H1 (cell line): Measurements from ENCODE around the gene SLC25A21. TPM values are rescaled to one million over a fixed set of nuclear protein-coding genes. Genes with fewer than 3 reads are reported as not detected.

Experiments used
- ASH2L ChIP-seq: fragments of 200-600, 300-600 bp; sonication (generic); IDR thresholded peaks from one replicate; pipeline ENCODE4 v1.7.1; 2017; ENCODE audit warnings: low read length
- CTBP2 ChIP-seq: IDR thresholded peaks from 2 replicates; pipeline ENCODE4 v1.7.0; 2011; ENCODE audit warnings: borderline replicate concordance, mild to moderate bottlenecking, moderate library complexity, mixed read lengths, low read length; ENCODE audit not compliant: insufficient read depth, insufficient read length
- EP300 ChIP-seq, 2 experiments: IDR thresholded peaks; 1 replicate in 1 of 2; 2 replicates in 1 of 2; pipeline ENCODE4 v1.6.1; 2011 to 2012; ENCODE audit warnings: low read depth in 2 of 2, low read length in 2 of 2, mild to moderate bottlenecking in 2 of 2, borderline replicate concordance in 1 of 2, inconsistent platforms in 1 of 2, moderate library complexity in 1 of 2
- NRF1 ChIP-seq: IDR thresholded peaks from 2 replicates; pipeline ENCODE4 v1.6.1; 2011; ENCODE audit warnings: mild to moderate bottlenecking, low read depth, low read length, improper control_type of control experiment
- PHF8 ChIP-seq: fragments of 200-600 bp; sonication (generic); conservative IDR thresholded peaks from 2 replicates; pipeline ENCODE4 v1.7.1; 2012; ENCODE audit warnings: low read depth, mild to moderate bottlenecking, inconsistent platforms, low read length, moderate library complexity
- POLR2A ChIP-seq, 2 experiments: IDR thresholded peaks; 1 replicate in 1 of 2; 2 replicates in 1 of 2; pipeline ENCODE4 v1.6.1; 2011; ENCODE audit warnings: low read depth in 2 of 2, low read length in 2 of 2, mild to moderate bottlenecking in 2 of 2; ENCODE audit errors: control extremely low read depth in 1 of 2
- POU5F1 ChIP-seq: IDR thresholded peaks from 2 replicates; pipeline ENCODE4 v1.6.1; 2011; ENCODE audit warnings: low read depth, mild to moderate bottlenecking, low read length, moderate library complexity
- SIN3A ChIP-seq, 2 experiments: IDR thresholded peaks in 1 of 2; conservative IDR thresholded peaks in 1 of 2; 2 replicates each; pipeline ENCODE4 v1.6.1; 2011 to 2012; ENCODE audit warnings: low read length in 2 of 2, improper control_type of control experiment in 1 of 2, low read depth in 1 of 2, mild to moderate bottlenecking in 1 of 2
- SIX5 ChIP-seq: IDR thresholded peaks from 2 replicates; pipeline ENCODE4 v1.6.1; 2011; ENCODE audit warnings: mild to moderate bottlenecking, low read depth, low read length
- SRF ChIP-seq: IDR thresholded peaks from 2 replicates; pipeline ENCODE4 v1.6.1; 2011; ENCODE audit warnings: mild to moderate bottlenecking, low read depth, low read length, moderate library complexity
- TEAD4 ChIP-seq: IDR thresholded peaks from 2 replicates; pipeline ENCODE4 v1.6.1; 2012; ENCODE audit warnings: low read depth, low read length, inconsistent platforms, mixed read lengths
- polyA plus RNA-seq, 7 experiments: library from polyadenylated mRNA; depleted of rRNA in 3 of 7; stranded (reverse) in 5 of 7; unstranded in 2 of 7; fragments of >200 nt in 5 of 7; fragments of 200-250 nt in 2 of 7; gene quantifications; 1 replicate in 5 of 7; 2 replicates in 1 of 7; 4 replicates in 1 of 7; pipeline versions ENCODE4 v1.2.1 to v1.2.3, GENCODE V29; 2011 to 2013; ENCODE audit warnings: missing spikeins in 2 of 7, mixed read lengths in 2 of 7
- total RNA-seq: library from RNA; stranded (reverse); fragmentation: NEBNext Ultra II Directional; extraction: Animal tissue kit (Norgen Biotek cat#: 25700); gene quantifications from 2 replicates; pipeline ENCODE4 v1.2.1, GENCODE V29; 2021
- TF ChIP-seq, protein P1 (sequence below): IDR thresholded peaks from 2 replicates; pipeline ENCODE4 v1.6.1; 2011; ENCODE audit warnings: low read depth, mild to moderate bottlenecking, low read length; ENCODE audit not compliant: insufficient read depth

Gene SLC25A21
- total and polyA plus RNA-seq, 2 of the 8 experiments (the other 6 are each of a cell fraction or from before 2014, with no cell fraction given) = 6.9 to 15.7 TPM

DNA sequence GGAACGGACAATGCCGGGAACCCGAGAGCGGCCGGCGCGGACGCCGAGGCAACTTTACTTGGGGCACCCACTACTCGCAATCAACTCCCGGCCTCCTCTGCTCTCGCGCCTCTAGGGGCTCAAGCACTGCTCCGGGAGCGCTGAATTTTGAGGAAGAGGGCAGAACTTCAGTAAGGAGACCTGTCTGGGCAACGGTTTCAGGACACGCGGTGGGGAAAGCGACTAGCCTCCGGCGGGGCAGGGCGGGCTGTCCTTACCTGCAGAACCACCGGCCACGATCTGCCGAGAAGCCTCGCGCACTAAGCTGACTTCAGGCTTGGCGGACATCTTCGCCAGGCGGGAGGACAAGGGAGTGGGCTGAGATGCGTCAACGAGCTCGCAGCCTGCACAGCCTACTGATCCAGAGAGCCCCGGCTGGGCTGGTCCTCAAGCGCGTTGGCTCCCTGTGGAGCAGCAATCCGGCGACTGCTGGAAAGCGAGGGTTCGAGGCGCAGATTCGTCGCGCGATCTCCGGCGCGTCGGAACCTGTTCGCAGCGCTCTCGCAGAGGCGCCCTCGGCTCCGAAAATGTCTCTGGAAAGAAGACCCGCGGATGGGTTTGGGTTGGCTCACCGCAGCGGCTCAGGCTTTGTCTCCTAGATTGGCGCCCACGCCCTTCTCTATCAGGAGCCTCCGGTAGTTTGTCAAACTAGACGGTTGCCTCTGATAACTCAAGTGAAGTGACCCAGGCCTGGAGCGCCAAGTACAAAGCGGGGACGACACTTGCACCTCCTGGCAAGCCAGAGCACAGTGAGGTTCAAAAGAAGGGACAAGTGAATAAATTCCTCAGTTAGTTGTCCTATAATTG is at the start of gene SLC25A21 (continued):
- no peak for TF ChIP-seq POU5F1
- peak; percentile 86 for TF ChIP-seq PHF8
- peak; percentile 82 to 98 for TF ChIP-seq POLR2A (IDR thresholded peaks at IDR 0.05; ENCODE audit: control extremely low read depth in 1 of 2, low read depth in 2 of 2, low read length in 2 of 2)
- no peak for TF ChIP-seq SIX5
- no peak for TF ChIP-seq SIN3A (conservative IDR thresholded peaks at IDR 0.05 in 1 of 2, IDR thresholded peaks at IDR 0.05 in 1 of 2; ENCODE audit: low read depth in 1 of 2, low read length in 2 of 2)
- TF ChIP-seq CTBP2 = no peak
- TF ChIP-seq EP300 (IDR thresholded peaks at IDR 0.05; ENCODE audit: borderline replicate concordance in 1 of 2, low read depth in 2 of 2, low read length in 2 of 2) = 0 out of 3 replicates have a peak, but pooled peaks of 1 of the 2 experiments have one; percentile 3
- TF ChIP-seq NRF1 = no peak
- 0 out of 2 replicates have a peak, but pooled peaks have one; percentile 1 for TF ChIP-seq TEAD4
- TF ChIP-seq, protein P1, sequence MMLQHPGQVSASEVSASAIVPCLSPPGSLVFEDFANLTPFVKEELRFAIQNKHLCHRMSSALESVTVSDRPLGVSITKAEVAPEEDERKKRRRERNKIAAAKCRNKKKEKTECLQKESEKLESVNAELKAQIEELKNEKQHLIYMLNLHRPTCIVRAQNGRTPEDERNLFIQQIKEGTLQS = no peak
- peak; percentile 99 for TF ChIP-seq ASH2L
- no peak for TF ChIP-seq SRF
